ENCODE data around the gene P2RX7. TPM values are rescaled to one million over a fixed set of nuclear protein-coding genes. Genes with fewer than 3 reads are reported as not detected.

The P2RX7 gene
- total and polyA plus RNA-seq, 12 donors = 1.2 to 13.5 (median 6.2) TPM

DNA sequence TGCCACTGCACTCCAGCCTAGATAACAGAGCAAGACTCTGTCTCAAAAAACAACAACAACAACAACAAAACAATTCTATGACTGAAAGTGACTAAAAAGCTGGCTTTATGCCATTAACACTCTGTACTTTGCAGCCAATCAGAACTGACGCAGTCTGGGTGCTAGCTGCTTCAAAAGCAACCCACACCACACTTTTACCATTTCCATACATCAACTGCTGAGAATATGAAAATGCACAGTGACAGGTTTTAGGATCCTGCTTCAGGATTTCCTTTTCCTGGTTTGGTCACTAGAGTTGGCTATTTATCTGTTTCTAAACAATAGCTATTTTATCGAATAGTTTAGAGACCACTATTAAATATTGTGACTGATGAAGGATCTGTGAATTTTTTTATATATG, 54.1 kb downstream of the P2RX7 start:
- TF ChIP-seq POLR2A (IDR thresholded peaks at IDR 0.05) = no peak
- TF ChIP-seq, protein P1, sequence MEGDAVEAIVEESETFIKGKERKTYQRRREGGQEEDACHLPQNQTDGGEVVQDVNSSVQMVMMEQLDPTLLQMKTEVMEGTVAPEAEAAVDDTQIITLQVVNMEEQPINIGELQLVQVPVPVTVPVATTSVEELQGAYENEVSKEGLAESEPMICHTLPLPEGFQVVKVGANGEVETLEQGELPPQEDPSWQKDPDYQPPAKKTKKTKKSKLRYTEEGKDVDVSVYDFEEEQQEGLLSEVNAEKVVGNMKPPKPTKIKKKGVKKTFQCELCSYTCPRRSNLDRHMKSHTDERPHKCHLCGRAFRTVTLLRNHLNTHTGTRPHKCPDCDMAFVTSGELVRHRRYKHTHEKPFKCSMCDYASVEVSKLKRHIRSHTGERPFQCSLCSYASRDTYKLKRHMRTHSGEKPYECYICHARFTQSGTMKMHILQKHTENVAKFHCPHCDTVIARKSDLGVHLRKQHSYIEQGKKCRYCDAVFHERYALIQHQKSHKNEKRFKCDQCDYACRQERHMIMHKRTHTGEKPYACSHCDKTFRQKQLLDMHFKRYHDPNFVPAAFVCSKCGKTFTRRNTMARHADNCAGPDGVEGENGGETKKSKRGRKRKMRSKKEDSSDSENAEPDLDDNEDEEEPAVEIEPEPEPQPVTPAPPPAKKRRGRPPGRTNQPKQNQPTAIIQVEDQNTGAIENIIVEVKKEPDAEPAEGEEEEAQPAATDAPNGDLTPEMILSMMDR (IDR thresholded peaks at IDR 0.05) = no peak
- Histone ChIP-seq H3K9me3 (replicated peaks in 1 of 3) (no peaks in the 10 kb centered on the region), H3K27ac (no peak overlapping the region), H3K4me1 (replicated peaks in 1 of 2) (no peaks in the 10 kb centered on the region), H3K36me3 (replicated peaks in 1 of 2) (no peaks in the 10 kb centered on the region), H3K4me3 (no peak overlapping the region), H3K27me3 (no peaks in the 10 kb centered on the region)
- WGBS, 4 donors = 82 to 89% (median 87%) methylated on average over 2 of the region's 2 CpGs
- DNase-seq = no peak
- intact Hi-C loops (cut with DNase I) = no loop called here

- DNase-seq = no peak
- intact Hi-C loops (cut with DNase I) = no loop called here
These were observed 54.8 kb downstream of the P2RX7 start for GRCh38 chr12:121187501-121187900.

DNA sequence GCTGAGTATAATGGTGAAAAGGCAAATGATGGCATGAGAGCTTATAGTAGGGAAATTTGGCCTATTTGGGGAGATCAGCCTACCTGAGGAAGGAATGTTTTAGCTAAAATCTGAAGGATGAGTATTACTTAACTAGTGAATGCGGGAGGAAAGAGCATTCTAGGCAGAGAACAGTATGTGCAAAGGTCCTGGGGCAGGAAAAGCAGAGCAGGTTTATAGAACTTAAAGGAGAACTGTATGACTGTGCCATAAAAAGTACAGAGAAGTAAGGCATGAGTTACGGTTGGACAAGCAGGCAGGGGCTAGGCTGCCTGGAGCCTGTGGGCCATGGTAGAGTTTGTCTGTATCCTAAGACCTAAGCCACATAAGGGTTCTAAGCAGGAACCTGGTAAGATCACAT, 55.6 kb downstream of the P2RX7 start:
- intact Hi-C loops (cut with DNase I) = no loop called here
- Histone ChIP-seq H3K27ac (no peak overlapping the region), H3K27me3 (no peaks in the 10 kb centered on the region), H3K4me3 (no peak overlapping the region), H3K4me1 (replicated peaks in 1 of 2) (no peaks in the 10 kb centered on the region), H3K9me3 (replicated peaks in 1 of 3) (no peaks in the 10 kb centered on the region), H3K36me3 (replicated peaks in 1 of 2) (no peaks in the 10 kb centered on the region)
- no peak for TF ChIP-seq POLR2A (IDR thresholded peaks at IDR 0.05)
- TF ChIP-seq, protein P1 (IDR thresholded peaks at IDR 0.05) = no peak
- WGBS, 4 donors = 95 to 98% (median 98%) methylated on average over 2 of the region's 2 CpGs
- DNase-seq = no peak

More at GRCh38 chr12:121187501-121187900, 54.8 kb downstream of the P2RX7 start:
- no peak overlapping the region for H3K4me3 ChIP-seq
- H3K9me3 ChIP-seq (replicated peaks in 1 of 3) = no peaks in the 10 kb centered on the region
- no peaks in the 10 kb centered on the region for H3K36me3 ChIP-seq (replicated peaks in 1 of 2)
- no peak overlapping the region for H3K27ac ChIP-seq
- 83 to 93% (median 89%) methylated on average over 7 of the region's 7 CpGs for WGBS, 4 donors
- no peaks in the 10 kb centered on the region for H3K4me1 ChIP-seq (replicated peaks in 1 of 2)
- H3K27me3 ChIP-seq = no peaks in the 10 kb centered on the region
- TF ChIP-seq, protein P1 (IDR thresholded peaks at IDR 0.05) = no peak
- TF ChIP-seq POLR2A (IDR thresholded peaks at IDR 0.05) = no peak

- no peaks in the 10 kb centered on the region for H3K4me1 ChIP-seq (replicated peaks in 1 of 2)
- TF ChIP-seq, protein P1 (IDR thresholded peaks at IDR 0.05) = no peak
- no peak for TF ChIP-seq POLR2A (IDR thresholded peaks at IDR 0.05)
- no peaks in the 10 kb centered on the region for H3K27me3 ChIP-seq
- intact Hi-C loops (cut with DNase I) = no loop called here
- no peak overlapping the region for H3K27ac ChIP-seq
- no peaks in the 10 kb centered on the region for H3K9me3 ChIP-seq (replicated peaks in 1 of 3)
- no peak for DNase-seq
- no peaks in the 10 kb centered on the region for H3K36me3 ChIP-seq (replicated peaks in 1 of 2)
- no peak overlapping the region for H3K4me3 ChIP-seq
- WGBS, 4 donors = 78 to 82% (median 80%) methylated on average over 9 of the region's 9 CpGs
These were observed 56.5 kb downstream of the P2RX7 start for GRCh38 chr12:121189131-121189530.

Measured in adrenal gland (tissue), 12 donors.